Measurements from ENCODE around the gene SLC4A2. TPM values are rescaled to one million over a fixed set of nuclear protein-coding genes. Genes with fewer than 3 reads are reported as not detected.

SLC4A2 gene
- total and polyA plus RNA-seq, 2 of the 8 experiments (the other 6 are each of a cell fraction or from before 2014, with no cell fraction given), result 72.6 to 147 TPM

GRCh38 chr7:151018421-151019129 is 40.8 kb upstream of the SLC4A2 start (continued):
- TF ChIP-seq CTCF (IDR thresholded peaks at IDR 0.05; ENCODE audit: control extremely low read depth in 1 of 3, insufficient read depth in 1 of 3, low read depth in 1 of 3, low read length in 3 of 3), result no peak

Data from H1 (cell line).